GM21576 (cell line): ENCODE data around the gene RNASE2.
"Not testable (repeated sequence)": the region's sequence is repeated elsewhere in the genome, so short reads cannot be mapped to it uniquely, and the experiment has no call there.

Experiments
- ATAC-seq: cut with Tn5 transposase; IDR thresholded peaks from one replicate; pipeline ENCODE4 v1.9.1; 2021; ENCODE audit warnings: mild to moderate bottlenecking, moderate library complexity; ENCODE audit not compliant: unreplicated experiment

The RNASE2 gene

DNA sequence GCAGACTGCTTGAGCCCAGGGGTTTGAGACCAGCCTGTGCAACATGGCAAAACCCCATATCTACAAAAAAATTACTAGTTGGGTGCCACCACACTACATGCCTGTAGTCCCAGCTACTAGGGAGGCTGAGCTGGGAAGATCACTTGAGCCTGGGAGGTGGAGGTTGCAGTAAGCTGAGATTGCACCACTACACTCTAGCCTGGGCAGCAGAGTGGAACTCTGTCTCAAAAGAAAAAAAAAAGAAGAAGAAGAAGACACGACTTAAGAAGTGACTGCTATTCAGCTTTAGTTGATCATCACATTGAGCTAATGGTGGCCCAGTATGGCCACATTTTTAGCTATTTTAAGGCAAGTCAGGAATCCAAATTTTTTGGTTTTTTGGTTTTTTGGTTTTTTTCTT, 25.6 kb downstream of the RNASE2 start:
- ATAC-seq = no peak

DNA sequence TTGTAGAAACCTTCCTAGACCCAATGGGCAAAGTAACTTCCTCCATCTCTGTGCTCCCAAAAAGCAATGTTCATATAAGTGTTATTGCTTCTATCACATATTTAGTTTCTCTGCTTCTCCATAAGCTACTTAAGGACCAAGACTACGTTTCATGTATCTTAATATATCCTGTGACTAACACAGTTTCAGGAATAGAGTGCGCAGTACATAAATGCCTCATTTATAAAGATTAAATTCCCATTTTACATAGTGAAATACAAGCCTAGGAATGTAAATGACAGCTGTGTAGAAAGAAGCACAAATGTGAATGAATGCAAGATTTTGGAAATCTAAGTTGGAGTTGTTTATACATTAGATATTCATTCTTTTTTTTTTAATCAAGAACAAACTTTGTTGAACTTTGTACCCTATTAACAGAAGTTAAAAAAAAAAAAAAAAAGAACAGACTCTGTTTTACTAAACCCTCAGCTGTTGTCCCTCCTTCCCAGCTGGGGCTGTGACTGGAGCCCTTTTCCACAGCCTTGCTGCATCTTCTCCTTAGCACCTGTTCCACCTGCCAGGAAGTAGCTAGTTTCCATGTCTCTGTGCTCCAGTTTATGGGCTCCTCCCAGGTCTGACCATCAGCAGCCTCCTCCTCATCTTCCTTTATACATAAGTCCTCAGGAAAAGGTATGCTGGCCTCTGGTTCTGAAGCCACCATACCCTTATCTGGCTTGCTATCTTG, 27.5 kb downstream of the RNASE2 start:
- no peak for ATAC-seq

DNA sequence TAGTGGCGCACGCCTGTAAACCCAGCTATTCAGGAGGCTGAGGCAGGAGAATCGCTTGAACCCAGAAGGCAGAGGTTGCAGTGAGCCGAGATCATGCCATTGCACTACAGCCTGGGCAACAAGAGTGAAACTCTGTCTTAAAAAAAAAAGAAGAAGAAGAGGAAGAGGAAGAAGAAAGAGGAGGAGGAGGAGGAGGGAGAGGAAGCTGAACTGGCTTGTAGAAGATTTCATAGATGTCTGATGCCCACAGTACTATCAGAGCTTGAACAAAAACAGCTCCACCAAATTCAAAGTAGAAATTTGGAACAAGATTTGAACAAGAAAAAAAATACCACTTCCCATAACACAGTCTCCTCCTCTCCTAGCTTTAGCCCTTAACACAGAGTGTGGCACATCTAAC, 30.4 kb downstream of the RNASE2 start:
- not testable (repeated sequence) for ATAC-seq

DNA sequence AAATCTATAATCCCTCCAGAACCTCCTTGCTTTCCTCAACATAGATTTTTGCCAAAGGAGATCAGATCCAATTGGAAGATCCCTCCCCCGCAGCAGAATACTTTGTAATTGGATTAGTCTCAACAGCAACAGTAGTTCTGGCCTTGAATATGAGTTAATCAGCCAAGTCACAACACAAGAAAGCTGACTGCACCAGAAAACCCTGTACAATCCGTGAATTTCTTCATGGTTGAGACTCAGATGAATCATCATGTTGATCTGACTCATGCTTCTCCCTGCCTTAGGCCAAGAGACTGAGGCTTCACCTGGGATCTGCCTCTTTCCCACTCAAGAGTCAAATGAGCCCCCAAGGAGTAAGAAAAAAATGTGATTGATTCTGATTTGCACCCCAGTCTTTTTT, 31.5 kb downstream of the RNASE2 start:
- ATAC-seq = no peak

DNA sequence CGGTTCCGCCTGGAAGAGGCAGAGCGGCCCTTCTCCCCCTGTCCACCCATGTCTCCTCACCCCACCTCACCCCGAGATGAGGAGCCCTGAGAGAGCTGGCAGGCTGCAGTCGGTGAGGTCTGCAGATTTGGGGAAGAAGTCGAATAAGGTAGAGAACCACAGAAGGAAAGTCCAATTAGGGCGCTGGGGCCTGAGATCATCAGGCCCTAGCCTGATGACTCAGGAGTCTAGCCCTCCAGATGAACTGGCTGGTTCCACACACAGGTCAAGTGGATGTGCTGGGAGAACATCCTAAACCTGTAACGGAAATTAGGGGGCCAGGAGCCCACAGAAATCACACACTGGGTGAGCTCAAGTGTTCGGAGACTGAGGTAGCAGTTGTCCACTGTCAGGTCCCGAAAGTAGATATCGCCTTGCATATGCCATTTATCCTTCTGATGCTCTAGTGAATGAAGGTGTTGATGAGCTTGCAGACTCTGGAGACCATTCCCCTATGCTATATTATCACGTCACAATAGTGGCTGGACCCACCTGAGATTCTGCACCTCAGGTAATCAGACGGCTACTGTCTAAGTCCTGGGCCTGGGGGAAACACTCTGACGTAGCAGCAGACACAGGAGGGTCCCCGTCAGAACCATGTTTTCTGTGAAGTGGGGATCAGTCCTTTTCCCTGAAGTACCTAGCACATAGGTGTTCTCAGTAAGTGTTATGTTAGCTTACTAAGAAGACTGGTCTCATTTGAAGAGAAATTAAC, 33.6 kb downstream of the RNASE2 start:
- no peak for ATAC-seq

DNA sequence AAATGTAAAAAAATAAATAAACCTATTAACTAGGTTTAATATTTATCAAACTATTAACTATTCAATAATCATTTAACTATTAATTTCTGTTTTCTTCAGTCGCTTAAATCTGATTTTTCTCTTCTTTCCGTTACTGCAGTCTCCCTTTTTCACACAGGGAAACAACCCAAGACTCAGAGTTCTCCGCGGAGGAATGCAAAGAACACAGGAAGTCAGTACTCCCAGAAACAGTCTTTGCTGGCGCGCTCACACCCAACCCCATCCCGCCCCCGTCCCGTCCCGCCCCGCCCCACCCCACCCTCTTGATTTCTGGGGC, 34.1 kb downstream of the RNASE2 start:
- no peak for ATAC-seq

DNA sequence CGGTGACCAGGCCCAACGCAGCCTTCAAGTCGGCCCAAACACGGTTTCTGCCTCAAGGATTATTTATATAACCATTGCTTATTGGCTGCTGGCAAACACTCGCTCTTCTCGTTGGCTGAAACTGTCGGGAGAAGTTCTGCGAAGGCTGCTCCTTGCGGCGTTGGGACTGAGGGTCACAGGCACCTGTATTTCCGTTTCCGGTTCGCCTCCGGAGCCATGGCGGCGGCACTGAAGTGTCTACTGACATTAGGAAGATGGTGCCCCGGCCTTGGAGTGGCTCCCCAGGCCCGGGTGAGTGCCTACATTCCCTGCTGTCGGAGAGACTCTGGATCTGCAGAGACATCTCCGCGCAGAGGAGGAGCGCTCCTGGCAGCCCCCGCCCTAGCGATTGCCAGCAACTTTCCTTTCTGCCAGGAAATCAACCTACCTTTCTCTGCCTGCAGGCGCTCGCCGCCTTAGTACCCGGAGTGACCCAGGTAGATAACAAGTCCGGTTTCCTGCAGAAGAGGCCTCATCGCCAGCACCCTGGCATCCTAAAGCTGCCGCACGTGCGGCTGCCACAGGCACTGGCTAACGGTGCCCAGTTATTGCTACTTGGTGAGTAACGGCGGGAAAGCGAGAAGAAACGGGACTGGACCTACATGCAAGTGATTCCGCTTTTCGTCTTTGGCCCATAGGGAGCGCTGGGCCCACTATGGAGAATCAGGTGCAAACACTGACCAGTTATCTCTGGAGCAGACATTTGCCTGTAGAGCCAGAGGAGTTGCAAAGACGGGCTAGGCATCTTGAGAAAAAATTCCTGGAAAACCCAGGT, 34.7 kb downstream of the RNASE2 start, which contains the start of gene METTL17:
Gene METTL17, plus strand, starts transcription at position 194 of the 814 bp plus-strand sequence. Its CDS starts 23 bp downstream, at position 217.
- ATAC-seq = peak; percentile 92

DNA sequence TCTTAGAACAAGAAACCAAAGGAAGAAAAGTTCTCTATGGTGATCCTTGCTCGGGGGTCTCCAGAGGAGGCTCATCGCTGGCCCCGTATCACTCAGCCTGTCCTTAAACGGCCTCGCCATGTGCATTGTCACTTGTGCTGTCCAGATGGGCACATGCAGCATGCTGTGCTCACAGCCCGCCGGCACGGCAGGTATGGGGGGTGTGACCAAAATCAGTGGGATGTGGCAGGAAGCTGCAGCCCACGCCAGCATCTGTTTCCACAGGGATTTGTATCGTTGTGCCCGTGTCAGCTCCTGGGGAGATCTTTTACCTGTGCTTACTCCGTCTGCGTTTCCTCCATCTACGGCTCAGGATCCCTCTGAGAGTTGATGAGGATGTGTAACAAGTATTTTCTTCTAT, 41.2 kb downstream of the RNASE2 start:
- ATAC-seq = no peak

DNA sequence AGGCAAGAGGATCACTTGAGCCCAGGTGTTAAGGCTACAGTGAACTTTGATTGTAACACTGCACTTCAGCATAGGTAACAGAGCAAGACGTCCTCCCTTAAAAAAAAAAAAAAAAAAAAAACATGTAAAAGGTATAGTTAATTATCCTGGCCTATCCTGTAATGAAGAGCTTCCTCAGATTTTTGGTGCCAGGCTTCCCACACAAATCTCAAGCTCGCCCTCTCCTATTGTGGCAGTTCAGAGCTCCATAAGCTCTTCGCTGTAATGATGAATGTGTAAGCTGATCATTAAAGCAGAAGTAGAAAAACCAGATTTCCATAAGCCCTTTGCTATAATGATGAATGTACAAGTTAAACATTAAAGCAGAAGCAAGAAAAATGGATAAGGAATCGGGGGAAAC, 41.8 kb downstream of the RNASE2 start:
- ATAC-seq = no peak

DNA sequence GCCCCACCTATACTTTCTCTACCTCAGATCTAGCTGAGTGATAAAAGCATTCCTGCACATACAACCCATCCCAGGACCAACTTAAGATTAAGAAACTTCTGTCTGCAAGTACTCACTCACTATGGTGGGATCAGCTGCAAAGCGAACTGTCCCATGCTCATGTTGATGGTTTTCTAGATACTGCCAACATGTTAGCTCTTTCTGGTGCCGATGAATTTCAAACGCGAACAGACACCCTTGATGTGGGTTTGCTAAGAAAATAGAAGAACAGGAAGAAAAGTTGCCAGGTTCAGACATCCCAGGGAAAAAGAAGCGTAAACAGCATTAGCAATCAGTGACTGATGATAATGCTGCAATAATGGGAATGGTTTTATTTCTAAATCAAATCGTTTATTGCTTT, 42.3 kb downstream of the RNASE2 start:
- no peak for ATAC-seq

DNA sequence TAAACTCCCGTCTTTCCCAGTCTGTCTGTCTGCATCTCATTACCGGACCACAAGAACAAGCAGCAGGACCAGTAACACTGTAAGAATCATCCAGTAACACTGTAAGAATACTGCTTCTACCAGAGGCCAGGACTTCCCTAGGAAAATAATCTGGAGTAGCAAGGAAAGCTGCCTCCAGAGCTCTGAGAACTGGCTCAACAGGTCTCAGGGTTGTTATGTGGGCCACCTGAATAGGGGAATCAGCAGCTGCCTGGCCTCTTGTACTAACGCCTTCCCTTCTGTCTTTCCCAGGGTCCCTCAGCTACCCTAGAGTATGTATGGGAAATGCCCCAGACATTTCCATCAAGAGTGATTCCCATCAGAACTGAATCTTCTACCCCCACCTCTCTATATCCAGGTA, 42.9 kb downstream of the RNASE2 start:
- ATAC-seq = no peak

DNA sequence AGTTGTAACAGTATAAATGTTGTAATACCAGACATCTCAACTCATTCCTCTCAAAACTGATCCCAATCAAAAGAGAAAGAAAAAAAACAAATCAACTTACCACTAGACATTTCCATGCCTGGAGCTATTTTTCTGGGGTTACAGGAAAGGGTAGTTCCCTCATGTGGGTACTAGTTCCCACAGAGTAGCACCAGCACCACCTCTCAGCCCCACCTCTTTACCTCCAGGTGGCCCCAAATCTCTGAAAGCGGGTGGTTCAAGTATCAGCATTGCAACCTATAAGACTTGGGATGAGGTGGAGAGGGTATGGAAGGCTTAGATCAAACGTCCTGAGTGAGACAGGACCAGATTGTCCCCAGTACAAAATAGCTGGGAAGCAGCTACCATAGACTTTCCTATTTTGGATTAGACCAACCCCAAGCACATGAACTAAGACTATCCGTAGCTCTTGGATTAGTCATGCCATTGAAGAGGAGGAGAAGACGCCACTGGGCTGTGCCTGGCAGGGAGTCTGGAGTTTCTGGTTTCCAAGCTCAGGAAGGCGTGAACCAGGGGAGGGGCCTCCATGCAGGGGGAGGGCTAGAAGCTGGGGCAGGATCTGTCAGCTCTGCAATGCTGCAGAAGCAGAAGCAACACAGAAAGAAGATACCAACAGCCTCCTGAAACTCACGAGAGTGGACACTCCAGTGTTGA, 43.5 kb downstream of the RNASE2 start, which contains the start of gene SLC39A2:
Gene SLC39A2, plus strand, starts transcription at position 620 of the 693 bp plus-strand sequence. CDS start 154 bp downstream, outside the sequence.
- ATAC-seq = no peak

DNA sequence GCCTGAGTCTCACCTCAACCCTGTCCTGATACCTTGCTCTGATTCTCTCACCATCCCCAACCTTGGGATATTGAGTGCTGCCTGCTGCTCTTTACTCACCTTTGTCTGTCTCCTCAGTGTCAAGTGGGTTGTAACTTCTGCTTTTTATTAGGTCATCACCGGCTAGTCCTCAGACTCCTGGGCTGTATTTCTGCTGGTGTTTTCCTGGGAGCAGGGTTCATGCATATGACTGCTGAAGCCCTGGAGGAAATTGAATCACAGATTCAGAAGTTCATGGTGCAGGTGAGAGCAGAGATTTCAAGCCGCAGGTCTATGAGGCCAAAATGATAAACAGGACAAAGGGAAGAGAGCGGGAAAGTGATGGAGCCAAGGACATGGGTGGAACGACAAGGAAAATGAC, 44.3 kb downstream of the RNASE2 start:
- no peak for ATAC-seq

DNA sequence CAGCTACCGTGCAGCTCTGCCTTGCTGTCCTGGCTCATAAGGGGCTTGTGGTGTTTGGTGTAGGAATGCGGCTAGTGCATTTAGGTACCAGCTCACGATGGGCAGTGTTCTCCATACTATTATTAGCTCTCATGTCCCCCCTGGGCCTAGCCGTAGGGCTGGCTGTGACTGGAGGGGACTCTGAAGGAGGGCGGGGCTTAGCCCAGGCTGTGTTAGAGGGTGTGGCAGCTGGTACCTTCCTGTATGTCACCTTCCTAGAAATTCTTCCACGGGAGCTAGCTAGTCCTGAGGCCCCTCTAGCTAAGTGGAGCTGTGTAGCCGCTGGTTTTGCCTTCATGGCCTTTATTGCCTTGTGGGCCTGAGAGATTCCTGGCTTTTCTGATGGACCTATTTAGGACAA, 45.9 kb downstream of the RNASE2 start:
- ATAC-seq = no peak

DNA sequence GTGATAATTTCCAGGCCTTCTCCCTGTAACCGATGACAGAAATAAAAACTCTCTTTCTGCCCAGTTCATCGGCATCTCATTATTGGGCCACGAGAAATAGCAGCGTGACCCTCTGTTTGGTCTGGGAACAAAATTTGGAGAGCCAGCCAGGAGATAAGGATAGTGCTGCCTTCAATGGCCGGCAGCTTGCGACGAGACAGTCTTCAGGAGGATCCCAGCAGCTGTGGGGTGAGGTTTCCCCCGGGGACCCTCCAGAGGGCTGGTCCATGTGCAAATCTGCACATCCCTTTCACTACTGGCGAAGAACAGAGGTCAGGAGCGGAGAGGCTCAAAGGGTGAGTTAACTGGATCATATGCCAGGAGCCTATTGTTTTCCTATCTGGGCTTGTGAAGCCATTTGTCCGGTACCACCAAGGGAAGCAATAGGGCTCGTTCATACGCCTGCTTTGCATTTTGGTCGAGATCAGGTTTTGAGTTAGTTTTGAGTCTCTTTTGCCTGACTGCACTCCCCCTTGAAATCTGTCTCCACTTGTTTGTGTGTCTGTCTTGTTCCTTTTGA, 48.6 kb downstream of the RNASE2 start:
- ATAC-seq = no peak
